Peyer's patch (tissue), 4 donors: ENCODE data around the gene CDK5. TPM values are rescaled to one million over a fixed set of nuclear protein-coding genes. Genes with fewer than 3 reads are reported as not detected.

Source experiments
- DNase-seq, 3 donors: peaks; one replicate each; pipeline ENCODE4 v3.0.0-alpha.2; 2017 to 2019
- H3K27ac ChIP-seq, 4 donors: fragments of 200-600 bp; sonication (generic); one replicate each; pipeline ENCODE4 v1.5.1; 2016 to 2019
- H3K27me3 ChIP-seq, 2 donors: fragments of 200-600 bp; sonication (generic); one replicate each; pipeline ENCODE4 v1.5.1; 2019
- H3K36me3 ChIP-seq, 3 donors: fragments of 200-600 bp; sonication (generic); one replicate each; pipeline ENCODE4 v1.5.1; 2016 to 2019
- H3K4me1 ChIP-seq, 4 donors: fragments of 200-600 bp; sonication (generic); one replicate each; pipeline ENCODE4 v1.5.1; 2016 to 2019
- H3K4me3 ChIP-seq, 4 donors: fragments of 200-600 bp; sonication (generic); 1 replicate in 3 of 4; 2 replicates in 1 of 4; pipeline ENCODE4 v1.5.1; 2016 to 2019; ENCODE audit warnings: mild to moderate bottlenecking in 1 of 4
- H3K9me3 ChIP-seq, 4 donors: fragments of 200-600 bp; sonication (generic); one replicate each; pipeline ENCODE4 v1.5.1; 2016 to 2019; ENCODE audit warnings: mild to moderate bottlenecking in 1 of 4
- POLR2A ChIP-seq, 2 donors: fragments of 450-650 bp; IDR thresholded peaks; one replicate each; pipeline ENCODE4 v1.5.1; 2017; ENCODE audit warnings: antibody characterized with exemption in 2 of 2, mild to moderate bottlenecking in 2 of 2, moderate library complexity in 2 of 2
- total RNA-seq, 4 donors: library from RNA; depleted of rRNA; stranded (reverse); fragments of >200 nt; gene quantifications; one replicate each; pipeline ENCODE4 v1.1.0, GENCODE V29; 2016
- TF ChIP-seq, protein P1 (sequence below), 6 experiments: fragments of 450-650 bp in 4 of 6; fragments of 200-600 bp in 2 of 6; sonication (generic) in 1 of 6; IDR thresholded peaks; one replicate each; pipeline ENCODE4 v1.5.1; 2017 to 2019; ENCODE audit warnings: antibody characterized with exemption in 6 of 6, mild to moderate bottlenecking in 3 of 6, moderate library complexity in 1 of 6

Gene CDK5
- total RNA-seq, 4 donors from 2014 or later, result 6.9 to 15.4 (median 13.8) TPM

DNA sequence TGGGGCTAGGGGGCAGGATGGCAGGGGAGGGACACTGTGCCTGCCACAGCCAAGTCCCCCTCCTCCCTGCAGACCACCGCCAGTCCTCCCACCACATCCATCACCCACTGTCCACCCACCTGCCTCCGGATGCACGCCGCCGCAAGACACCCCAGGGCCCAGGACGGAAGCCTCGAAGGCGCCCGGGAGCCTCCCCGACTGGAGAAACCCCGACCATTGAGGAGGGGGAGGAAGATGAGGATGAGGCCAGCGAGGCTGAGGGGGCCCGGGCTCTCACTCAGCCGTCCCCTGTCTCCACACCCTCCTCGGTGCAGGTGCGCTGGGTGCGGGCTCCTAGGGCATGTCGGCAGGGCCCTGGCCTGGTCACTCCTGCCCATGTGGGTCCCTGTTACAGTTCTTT lies 6.8 kb upstream of the CDK5 start:
- H3K9me3 ChIP-seq, result no peaks in the 10 kb centered on the region
- H3K27ac ChIP-seq, result no peak overlapping the region
- TF ChIP-seq POLR2A (IDR thresholded peaks at IDR 0.05), result no peak
- TF ChIP-seq, protein P1, sequence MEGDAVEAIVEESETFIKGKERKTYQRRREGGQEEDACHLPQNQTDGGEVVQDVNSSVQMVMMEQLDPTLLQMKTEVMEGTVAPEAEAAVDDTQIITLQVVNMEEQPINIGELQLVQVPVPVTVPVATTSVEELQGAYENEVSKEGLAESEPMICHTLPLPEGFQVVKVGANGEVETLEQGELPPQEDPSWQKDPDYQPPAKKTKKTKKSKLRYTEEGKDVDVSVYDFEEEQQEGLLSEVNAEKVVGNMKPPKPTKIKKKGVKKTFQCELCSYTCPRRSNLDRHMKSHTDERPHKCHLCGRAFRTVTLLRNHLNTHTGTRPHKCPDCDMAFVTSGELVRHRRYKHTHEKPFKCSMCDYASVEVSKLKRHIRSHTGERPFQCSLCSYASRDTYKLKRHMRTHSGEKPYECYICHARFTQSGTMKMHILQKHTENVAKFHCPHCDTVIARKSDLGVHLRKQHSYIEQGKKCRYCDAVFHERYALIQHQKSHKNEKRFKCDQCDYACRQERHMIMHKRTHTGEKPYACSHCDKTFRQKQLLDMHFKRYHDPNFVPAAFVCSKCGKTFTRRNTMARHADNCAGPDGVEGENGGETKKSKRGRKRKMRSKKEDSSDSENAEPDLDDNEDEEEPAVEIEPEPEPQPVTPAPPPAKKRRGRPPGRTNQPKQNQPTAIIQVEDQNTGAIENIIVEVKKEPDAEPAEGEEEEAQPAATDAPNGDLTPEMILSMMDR (IDR thresholded peaks at IDR 0.05), result no peak
- H3K4me1 ChIP-seq, result peaks cover 4 to 26% (median 12%) of the 10 kb centered on the region in 4 donors
- peaks cover 0 to 54% (median 0%) of the 10 kb centered on the region in 3 donors for H3K36me3 ChIP-seq
- no peaks in the 10 kb centered on the region for H3K27me3 ChIP-seq
- H3K4me3 ChIP-seq, result no peak overlapping the region
- DNase-seq, result no peak

DNA sequence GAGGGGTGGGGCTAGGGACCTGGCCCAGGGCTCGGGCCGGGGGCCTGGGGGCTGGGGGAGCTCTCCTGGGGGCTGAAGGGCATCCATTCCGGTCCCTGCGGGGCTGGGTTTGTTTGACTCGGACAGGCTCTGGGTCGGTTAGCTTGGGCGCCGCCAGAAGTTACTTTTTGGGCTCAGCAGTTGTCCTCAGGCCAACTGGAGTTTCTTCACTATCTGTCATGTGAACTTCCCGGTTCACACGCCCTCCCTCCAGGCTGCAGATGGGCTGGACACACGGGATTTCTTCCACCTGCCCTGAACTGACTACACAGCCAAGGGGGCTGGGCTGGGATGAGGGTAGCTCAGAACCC lies 5.5 kb upstream of the CDK5 start:
- Histone ChIP-seq H3K36me3 (peaks cover 0 to 43% (median 0%) of the 10 kb centered on the region in 3 donors), H3K4me3 (peak overlapping the region in 3 of 4 donors; percentile 35 to 57 (median 50)), H3K9me3 (no peaks in the 10 kb centered on the region), H3K27me3 (no peaks in the 10 kb centered on the region), H3K4me1 (peaks cover 4 to 36% (median 12%) of the 10 kb centered on the region in 4 donors), H3K27ac (peak overlapping the region; percentile 25 to 77 (median 70))
- TF ChIP-seq POLR2A (IDR thresholded peaks at IDR 0.05), result no peak
- TF ChIP-seq, protein P1 (IDR thresholded peaks at IDR 0.05), result no peak
- peak in 1 of 3 donors; percentile 61 for DNase-seq

- H3K4me3 ChIP-seq, result peak overlapping the region in 3 of 4 donors; percentile 35 to 57 (median 50)
These were observed 4.9 kb upstream of the CDK5 start for GRCh38 chr7:151062399-151063211.

DNA sequence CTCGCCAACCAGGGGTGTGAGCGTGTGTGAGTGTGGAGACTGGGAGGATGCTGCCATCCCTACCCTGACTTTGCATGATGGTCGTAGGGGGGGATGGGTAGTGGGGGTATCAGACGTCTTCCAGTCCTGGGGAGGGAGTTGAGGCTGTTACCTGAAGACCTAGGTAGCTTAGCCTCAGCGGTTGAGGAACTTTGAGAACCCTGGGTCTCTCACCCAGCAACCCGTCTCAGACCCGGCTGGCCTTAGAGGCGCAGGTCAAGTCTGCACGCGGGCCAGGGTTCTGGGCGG lies 4.4 kb upstream of the CDK5 start:
- Histone ChIP-seq H3K9me3 (no peaks in the 10 kb centered on the region), H3K4me3 (no peak overlapping the region), H3K36me3 (peaks cover 0 to 31% (median 0%) of the 10 kb centered on the region in 3 donors), H3K27ac (peak overlapping the region; percentile 10 to 77 (median 70)), H3K4me1 (peaks cover 4 to 38% (median 15%) of the 10 kb centered on the region in 4 donors), H3K27me3 (no peaks in the 10 kb centered on the region)
- no peak for TF ChIP-seq POLR2A (IDR thresholded peaks at IDR 0.05)
- TF ChIP-seq, protein P1 (IDR thresholded peaks at IDR 0.05), result no peak
- no peak for DNase-seq

More at GRCh38 chr7:151062399-151063211, 4.9 kb upstream of the CDK5 start:
- H3K9me3 ChIP-seq, result no peaks in the 10 kb centered on the region
- peaks cover 4 to 36% (median 12%) of the 10 kb centered on the region in 4 donors for H3K4me1 ChIP-seq
- no peaks in the 10 kb centered on the region for H3K27me3 ChIP-seq
- H3K27ac ChIP-seq, result peak overlapping the region; percentile 25 to 77 (median 70)
- H3K36me3 ChIP-seq, result peaks cover 0 to 37% (median 0%) of the 10 kb centered on the region in 3 donors
- DNase-seq, result peak in 2 of 3 donors; percentile 88 to 94
- TF ChIP-seq, protein P1 (IDR thresholded peaks at IDR 0.05), result peak in 1 of 6 experiments; percentile 6
- TF ChIP-seq POLR2A (IDR thresholded peaks at IDR 0.05), result peak in 1 of 2 donors; percentile 27

- peaks cover 4 to 44% (median 18%) of the 10 kb centered on the region in 4 donors for H3K4me1 ChIP-seq
- H3K36me3 ChIP-seq, result peaks cover 0 to 26% (median 0%) of the 10 kb centered on the region in 3 donors
- TF ChIP-seq, protein P1 (IDR thresholded peaks at IDR 0.05), result no peak
- TF ChIP-seq POLR2A (IDR thresholded peaks at IDR 0.05), result no peak
- H3K9me3 ChIP-seq, result no peaks in the 10 kb centered on the region
- H3K4me3 ChIP-seq, result peak overlapping the region in 1 of 4 donors; percentile 86
- no peak for DNase-seq
- no peaks in the 10 kb centered on the region for H3K27me3 ChIP-seq
- H3K27ac ChIP-seq, result no peak overlapping the region
These were observed 3.8 kb upstream of the CDK5 start for GRCh38 chr7:151061213-151062110.
